ENCODE data around the gene KRTAP10-11. TPM values are rescaled to one million over a fixed set of nuclear protein-coding genes. Genes with fewer than 3 reads are reported as not detected.

Gene KRTAP10-11
- total and polyA plus RNA-seq, 8 donors = not detected

- Histone ChIP-seq H3K4me1 (no peaks in the 10 kb centered on the region), H3K4me3 (no peak overlapping the region), H3K27ac (no peak overlapping the region), H3K27me3 (peaks cover 6 to 46% of the 10 kb centered on the region in 2 donors), H3K36me3 (no peaks in the 10 kb centered on the region), H3K9me3 (peaks cover 0 to 27% of the 10 kb centered on the region in 2 donors)
- intact Hi-C loops (cut with DNase I) = no loop called here
- no peak for DNase-seq
- ATAC-seq = no peak
- no peak for TF ChIP-seq CTCF (IDR thresholded peaks at IDR 0.05)
These were observed 48.6 kb downstream of the KRTAP10-11 start for GRCh38 chr21:44694776-44695175.

- ATAC-seq (no peak), DNase-seq (no peak)
- H3K27me3 ChIP-seq = peaks cover 6 to 51% of the 10 kb centered on the region in 2 donors
- H3K27ac ChIP-seq = no peak overlapping the region
- no peak for TF ChIP-seq CTCF (IDR thresholded peaks at IDR 0.05)
- no peak overlapping the region for H3K4me3 ChIP-seq
- H3K36me3 ChIP-seq = no peaks in the 10 kb centered on the region
- intact Hi-C loops (cut with DNase I) = no loop called here
- peaks cover 0 to 27% of the 10 kb centered on the region in 2 donors for H3K9me3 ChIP-seq
- no peaks in the 10 kb centered on the region for H3K4me1 ChIP-seq
These were observed 49.0 kb downstream of the KRTAP10-11 start for GRCh38 chr21:44695184-44695583.

- ATAC-seq (no peak), DNase-seq (no peak)
- Histone ChIP-seq H3K27ac (no peak overlapping the region), H3K4me3 (no peak overlapping the region), H3K27me3 (peaks cover 6 to 55% of the 10 kb centered on the region in 2 donors), H3K9me3 (peaks cover 0 to 27% of the 10 kb centered on the region in 2 donors), H3K36me3 (no peaks in the 10 kb centered on the region), H3K4me1 (no peaks in the 10 kb centered on the region)
- no peak for TF ChIP-seq CTCF (IDR thresholded peaks at IDR 0.05)
- intact Hi-C loops (cut with DNase I) = no loop called here
These were observed 49.4 kb downstream of the KRTAP10-11 start for GRCh38 chr21:44695641-44696040.

GRCh38 chr21:44696572-44696971 lies 50.4 kb downstream of the KRTAP10-11 start:
- intact Hi-C loops (cut with DNase I) = no loop called here
- peaks cover 6 to 64% of the 10 kb centered on the region in 2 donors for H3K27me3 ChIP-seq
- H3K9me3 ChIP-seq = peaks cover 0 to 27% of the 10 kb centered on the region in 2 donors
- H3K4me3 ChIP-seq = no peak overlapping the region
- no peak overlapping the region for H3K27ac ChIP-seq
- ATAC-seq (no peak), DNase-seq (no peak)
- no peaks in the 10 kb centered on the region for H3K4me1 ChIP-seq
- no peak for TF ChIP-seq CTCF (IDR thresholded peaks at IDR 0.05)
- H3K36me3 ChIP-seq = no peaks in the 10 kb centered on the region

Other genes with a start within 250 kb of the KRTAP10-11 start
- gene LRRC3, start 190.9 kb upstream of the KRTAP10-11 start, total RNA-seq = 1 to 10 TPM; 2.4 to 5.7 TPM
- 1 to 10 TPM; 4.9 to 7.0 (median 6.3) TPM for gene LRRC3, start 190.9 kb upstream of the KRTAP10-11 start, polyA plus RNA-seq (ENCODE audit: insufficient read length in 6 of 6)
- not detected for gene KRTAP10-1, start 106.2 kb upstream of the KRTAP10-11 start, total RNA-seq
- gene KRTAP10-1, start 106.2 kb upstream of the KRTAP10-11 start, polyA plus RNA-seq (ENCODE audit: insufficient read length in 6 of 6) = not detected
- under 1 TPM in 1 of 2 donors, not detected in 1; 0.24 TPM for gene KRTAP10-2, start 94.9 kb upstream of the KRTAP10-11 start, total RNA-seq
- not detected for gene KRTAP10-2, start 94.9 kb upstream of the KRTAP10-11 start, polyA plus RNA-seq (ENCODE audit: insufficient read length in 6 of 6)
- gene KRTAP10-3, start 87.6 kb upstream of the KRTAP10-11 start, total RNA-seq = not detected
- gene KRTAP10-3, start 87.6 kb upstream of the KRTAP10-11 start, polyA plus RNA-seq (ENCODE audit: insufficient read length in 6 of 6) = not detected
- gene KRTAP10-4, start 72.7 kb upstream of the KRTAP10-11 start, total RNA-seq = not detected
- not detected for gene KRTAP10-4, start 72.7 kb upstream of the KRTAP10-11 start, polyA plus RNA-seq (ENCODE audit: insufficient read length in 6 of 6)
- gene KRTAP10-5, start 65.8 kb upstream of the KRTAP10-11 start, total RNA-seq = not detected
- not detected for gene KRTAP10-5, start 65.8 kb upstream of the KRTAP10-11 start, polyA plus RNA-seq (ENCODE audit: insufficient read length in 6 of 6)
- gene KRTAP10-6, start 53.9 kb upstream of the KRTAP10-11 start, total RNA-seq = not detected
- gene KRTAP10-6, start 53.9 kb upstream of the KRTAP10-11 start, polyA plus RNA-seq (ENCODE audit: insufficient read length in 6 of 6) = not detected
- not detected for gene KRTAP10-7, start 45.8 kb upstream of the KRTAP10-11 start, total RNA-seq
- not detected for gene KRTAP10-7, start 45.8 kb upstream of the KRTAP10-11 start, polyA plus RNA-seq (ENCODE audit: insufficient read length in 6 of 6)
- gene KRTAP10-8, start 34.3 kb upstream of the KRTAP10-11 start, total RNA-seq = not detected
- gene KRTAP10-8, start 34.3 kb upstream of the KRTAP10-11 start, polyA plus RNA-seq (ENCODE audit: insufficient read length in 6 of 6) = not detected
- not detected for gene KRTAP10-9, start 19.3 kb upstream of the KRTAP10-11 start, total RNA-seq
- not detected for gene KRTAP10-9, start 19.3 kb upstream of the KRTAP10-11 start, polyA plus RNA-seq (ENCODE audit: insufficient read length in 6 of 6)
- gene KRTAP10-10, start 9.1 kb upstream of the KRTAP10-11 start, total RNA-seq = not detected
- not detected for gene KRTAP10-10, start 9.1 kb upstream of the KRTAP10-11 start, polyA plus RNA-seq (ENCODE audit: insufficient read length in 6 of 6)
- not detected for gene KRTAP12-4, start 8.2 kb downstream of the KRTAP10-11 start, total RNA-seq
- not detected for gene KRTAP12-4, start 8.2 kb downstream of the KRTAP10-11 start, polyA plus RNA-seq (ENCODE audit: insufficient read length in 6 of 6)
- not detected for gene KRTAP12-3, start 11.5 kb downstream of the KRTAP10-11 start, total RNA-seq
- gene KRTAP12-3, start 11.5 kb downstream of the KRTAP10-11 start, polyA plus RNA-seq (ENCODE audit: insufficient read length in 6 of 6) = not detected
- not detected for gene KRTAP12-2, start 20.5 kb downstream of the KRTAP10-11 start, total RNA-seq
- not detected for gene KRTAP12-2, start 20.5 kb downstream of the KRTAP10-11 start, polyA plus RNA-seq (ENCODE audit: insufficient read length in 6 of 6)
- not detected for gene KRTAP12-1, start 35.7 kb downstream of the KRTAP10-11 start, total RNA-seq
- gene KRTAP12-1, start 35.7 kb downstream of the KRTAP10-11 start, polyA plus RNA-seq (ENCODE audit: insufficient read length in 6 of 6) = not detected
- gene KRTAP10-12, start 50.8 kb downstream of the KRTAP10-11 start, total RNA-seq = not detected
- not detected for gene KRTAP10-12, start 50.8 kb downstream of the KRTAP10-11 start, polyA plus RNA-seq (ENCODE audit: insufficient read length in 6 of 6)
- gene TSPEAR, start 65.2 kb downstream of the KRTAP10-11 start, total RNA-seq = under 1 TPM; 0.10 to 0.26 TPM
- 1 to 10 TPM; 2.4 to 4.7 (median 3.5) TPM for gene TSPEAR, start 65.2 kb downstream of the KRTAP10-11 start, polyA plus RNA-seq (ENCODE audit: insufficient read length in 6 of 6)
- 10 to 100 TPM; 75.0 to 90.9 TPM for gene UBE2G2, start 155.4 kb downstream of the KRTAP10-11 start, total RNA-seq
- gene UBE2G2, start 155.4 kb downstream of the KRTAP10-11 start, polyA plus RNA-seq (ENCODE audit: insufficient read length in 6 of 6) = 100 to 1,000 TPM; 119 to 157 (median 139) TPM
- gene SUMO3, start 171.6 kb downstream of the KRTAP10-11 start, total RNA-seq = 10 to 100 TPM; 92.4 to 99.3 TPM
- 100 to 1,000 TPM; 114 to 136 (median 123) TPM for gene SUMO3, start 171.6 kb downstream of the KRTAP10-11 start, polyA plus RNA-seq (ENCODE audit: insufficient read length in 6 of 6)
- gene PTTG1IP, start 227.3 kb downstream of the KRTAP10-11 start, total RNA-seq = 100 to 1,000 TPM; 247 to 263 TPM
- gene PTTG1IP, start 227.3 kb downstream of the KRTAP10-11 start, polyA plus RNA-seq (ENCODE audit: insufficient read length in 6 of 6) = 100 to 1,000 TPM; 195 to 240 (median 214) TPM